Measurements from ENCODE around the gene MICU1.

MICU1 gene

GRCh38 chr10:72539137-72539536 lies 86.7 kb downstream of the MICU1 start:
- no peak overlapping the region for H3K27ac ChIP-seq
- no peaks in the 10 kb centered on the region for H3K9me3 ChIP-seq (ENCODE audit: control insufficient read depth, low read length)
- H3K27me3 ChIP-seq (ENCODE audit: control insufficient read depth, insufficient read depth, low read length), result no peaks in the 10 kb centered on the region
- TF ChIP-seq CTCF (IDR thresholded peaks at IDR 0.05), result no peak
- H3K4me1 ChIP-seq, result no peaks in the 10 kb centered on the region
- no peak overlapping the region for H3K9ac ChIP-seq
- peaks cover 4% of the 10 kb centered on the region for H3K79me2 ChIP-seq
- no peak overlapping the region for H2AFZ ChIP-seq
- H3K4me3 ChIP-seq (ENCODE audit: low read depth, low read length), result no peak overlapping the region
- H3K4me2 ChIP-seq (ENCODE audit: low read length), result no peak overlapping the region
- no peaks in the 10 kb centered on the region for H3K36me3 ChIP-seq (ENCODE audit: control insufficient read depth, insufficient read depth, low read length)

DNA sequence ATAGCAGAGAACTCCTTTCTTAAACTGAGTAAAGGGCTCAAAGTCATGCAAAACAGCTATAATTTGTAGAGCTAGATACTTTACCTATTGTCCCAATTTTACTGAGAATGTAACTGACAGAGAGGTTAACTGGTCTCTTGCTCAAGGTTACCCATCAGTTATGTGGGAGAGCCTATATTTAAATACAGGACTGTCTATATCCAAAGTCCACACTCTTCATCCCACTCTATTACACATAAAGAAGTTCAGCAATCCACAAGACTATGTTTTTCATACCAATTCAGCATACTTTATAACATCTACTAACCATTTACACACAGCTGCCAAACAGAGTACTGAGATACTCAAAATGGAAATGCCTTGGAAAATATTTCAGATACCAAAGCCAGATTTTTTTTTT lies 100.2 kb downstream of the MICU1 start:
- no peak overlapping the region for H3K9ac ChIP-seq
- H3K27me3 ChIP-seq (ENCODE audit: control insufficient read depth, insufficient read depth, low read length), result no peaks in the 10 kb centered on the region
- no peak for TF ChIP-seq CTCF (IDR thresholded peaks at IDR 0.05)
- H3K79me2 ChIP-seq, result no peaks in the 10 kb centered on the region
- no peak overlapping the region for H3K27ac ChIP-seq
- no peak overlapping the region for H2AFZ ChIP-seq
- H3K4me2 ChIP-seq (ENCODE audit: low read length), result no peak overlapping the region
- H3K9me3 ChIP-seq (ENCODE audit: control insufficient read depth, low read length), result no peaks in the 10 kb centered on the region
- no peak overlapping the region for H3K4me3 ChIP-seq (ENCODE audit: low read depth, low read length)
- H3K4me1 ChIP-seq, result no peaks in the 10 kb centered on the region
- H3K36me3 ChIP-seq (ENCODE audit: control insufficient read depth, insufficient read depth, low read length), result no peaks in the 10 kb centered on the region

- H3K27ac ChIP-seq, result no peak overlapping the region
- H3K9ac ChIP-seq, result no peak overlapping the region
- no peaks in the 10 kb centered on the region for H3K4me1 ChIP-seq
- no peak overlapping the region for H3K4me3 ChIP-seq (ENCODE audit: low read depth, low read length)
- H3K79me2 ChIP-seq, result no peaks in the 10 kb centered on the region
- H3K36me3 ChIP-seq (ENCODE audit: control insufficient read depth, insufficient read depth, low read length), result no peaks in the 10 kb centered on the region
- H2AFZ ChIP-seq, result no peak overlapping the region
- H3K9me3 ChIP-seq (ENCODE audit: control insufficient read depth, low read length), result no peaks in the 10 kb centered on the region
- no peak overlapping the region for H3K4me2 ChIP-seq (ENCODE audit: low read length)
- no peaks in the 10 kb centered on the region for H3K27me3 ChIP-seq (ENCODE audit: control insufficient read depth, insufficient read depth, low read length)
- TF ChIP-seq CTCF (IDR thresholded peaks at IDR 0.05), result no peak
Observed at GRCh38 chr10:72525277-72525676, 100.6 kb downstream of the MICU1 start.

DNA sequence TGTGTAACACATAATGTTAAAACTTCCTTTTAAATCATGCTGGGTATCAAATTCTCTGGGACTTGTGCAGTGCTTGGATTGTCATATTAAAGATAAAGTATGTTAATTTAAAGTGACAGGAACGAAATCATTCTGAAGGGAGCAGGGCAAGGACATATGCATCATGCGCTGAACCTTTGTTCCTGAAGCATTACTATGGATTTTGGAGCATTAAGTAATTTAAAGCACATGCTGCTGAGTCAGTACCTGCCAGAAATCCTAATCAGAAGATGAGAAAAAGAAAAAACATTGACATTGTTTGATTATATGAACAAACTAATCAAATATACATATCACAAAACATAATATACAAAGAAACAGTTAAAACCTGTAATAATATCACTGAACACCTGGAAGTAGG lies 101.4 kb downstream of the MICU1 start:
- no peaks in the 10 kb centered on the region for H3K79me2 ChIP-seq
- H3K36me3 ChIP-seq (ENCODE audit: control insufficient read depth, insufficient read depth, low read length), result no peaks in the 10 kb centered on the region
- H3K4me2 ChIP-seq (ENCODE audit: low read length), result no peak overlapping the region
- no peak overlapping the region for H2AFZ ChIP-seq
- no peaks in the 10 kb centered on the region for H3K9me3 ChIP-seq (ENCODE audit: control insufficient read depth, low read length)
- no peaks in the 10 kb centered on the region for H3K27me3 ChIP-seq (ENCODE audit: control insufficient read depth, insufficient read depth, low read length)
- H3K4me3 ChIP-seq (ENCODE audit: low read depth, low read length), result no peak overlapping the region
- no peak for TF ChIP-seq CTCF (IDR thresholded peaks at IDR 0.05)
- no peak overlapping the region for H3K27ac ChIP-seq
- H3K4me1 ChIP-seq, result no peaks in the 10 kb centered on the region
- no peak overlapping the region for H3K9ac ChIP-seq

DNA sequence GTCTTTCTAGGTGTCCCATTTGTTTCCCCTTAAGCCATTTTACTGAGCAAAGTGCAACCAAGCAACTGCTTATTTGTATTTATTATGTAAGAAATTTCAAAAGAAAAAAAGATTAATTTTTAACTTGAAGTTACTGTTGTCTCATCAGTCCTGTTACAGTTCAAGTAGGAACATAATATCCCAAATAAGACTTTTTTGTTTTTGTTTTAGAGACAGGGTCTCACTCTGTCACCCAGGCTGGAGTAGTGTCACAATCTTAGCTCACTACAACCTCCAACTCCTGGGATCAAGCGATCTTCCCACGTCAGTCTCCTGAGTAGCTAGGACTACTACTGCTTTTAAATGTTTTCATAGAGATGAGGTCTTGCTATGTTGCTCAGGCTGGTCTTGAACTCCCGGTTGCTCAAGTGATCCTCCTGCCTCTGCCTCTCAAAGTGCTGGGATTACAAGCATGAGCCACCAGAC lies 101.9 kb downstream of the MICU1 start:
- Histone ChIP-seq H2AFZ (no peak overlapping the region), H3K79me2 (no peaks in the 10 kb centered on the region), H3K4me3 (ENCODE audit: low read depth, low read length) (no peak overlapping the region), H3K9me3 (ENCODE audit: control insufficient read depth, low read length) (no peaks in the 10 kb centered on the region), H3K9ac (no peak overlapping the region), H3K27me3 (ENCODE audit: control insufficient read depth, insufficient read depth, low read length) (no peaks in the 10 kb centered on the region), H3K36me3 (ENCODE audit: control insufficient read depth, insufficient read depth, low read length) (no peaks in the 10 kb centered on the region), H3K27ac (no peak overlapping the region), H3K4me2 (ENCODE audit: low read length) (no peak overlapping the region), H3K4me1 (no peaks in the 10 kb centered on the region)
- no peak for TF ChIP-seq CTCF (IDR thresholded peaks at IDR 0.05)

Data from parathyroid adenoma (tissue), 2 donors.